Effector CD4-positive, alpha-beta T cell (primary cell): ENCODE data around the gene CARD19.
"Not testable (repeated sequence)": the region's sequence is repeated elsewhere in the genome, so short reads cannot be mapped to it uniquely, and the experiment has no call there.

Experiments
- DNase-seq: peaks from one replicate; pipeline ENCODE4 v3.0.0-alpha.2; 2020

CARD19 gene

GRCh38 chr9:93107825-93108161, 11.8 kb downstream of the CARD19 start:
- DNase-seq: no peak

DNA sequence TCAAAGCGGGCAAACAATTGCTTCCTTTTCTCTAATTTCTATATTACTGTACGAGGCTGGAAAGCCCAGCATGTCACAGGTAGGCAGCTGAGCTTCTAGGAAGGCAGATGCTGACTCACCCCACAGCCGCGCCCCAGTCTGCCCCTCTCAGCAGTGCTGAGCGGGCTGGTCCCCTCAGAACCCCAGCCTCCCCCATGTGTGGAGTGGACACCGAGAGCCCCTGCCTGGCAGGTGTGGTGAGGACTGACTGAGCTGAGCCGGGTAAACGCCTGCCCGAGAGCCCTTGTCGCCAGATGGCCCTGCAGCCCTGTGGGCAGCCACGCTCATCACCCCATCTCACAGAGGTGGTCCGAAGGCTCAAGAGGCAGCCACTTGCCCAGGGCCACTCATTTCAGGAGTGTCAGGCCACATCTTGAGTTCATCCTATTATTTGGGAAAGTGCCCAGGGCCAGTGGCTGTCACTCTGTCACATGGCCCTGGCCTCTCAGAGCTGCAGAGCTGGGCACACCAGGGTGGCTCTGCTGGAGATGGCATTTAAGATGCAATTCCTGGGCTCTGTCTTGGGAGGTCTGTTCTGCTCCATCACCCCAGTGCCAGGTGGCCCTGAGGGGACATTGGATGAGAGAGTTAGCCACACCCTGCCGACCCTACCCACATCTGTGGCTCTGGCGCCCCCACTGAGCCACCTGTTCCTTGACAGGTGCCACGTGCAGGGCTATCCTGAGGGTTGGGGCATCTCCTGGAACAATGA, 12.4 kb downstream of the CARD19 start:
- DNase-seq: no peak

DNA sequence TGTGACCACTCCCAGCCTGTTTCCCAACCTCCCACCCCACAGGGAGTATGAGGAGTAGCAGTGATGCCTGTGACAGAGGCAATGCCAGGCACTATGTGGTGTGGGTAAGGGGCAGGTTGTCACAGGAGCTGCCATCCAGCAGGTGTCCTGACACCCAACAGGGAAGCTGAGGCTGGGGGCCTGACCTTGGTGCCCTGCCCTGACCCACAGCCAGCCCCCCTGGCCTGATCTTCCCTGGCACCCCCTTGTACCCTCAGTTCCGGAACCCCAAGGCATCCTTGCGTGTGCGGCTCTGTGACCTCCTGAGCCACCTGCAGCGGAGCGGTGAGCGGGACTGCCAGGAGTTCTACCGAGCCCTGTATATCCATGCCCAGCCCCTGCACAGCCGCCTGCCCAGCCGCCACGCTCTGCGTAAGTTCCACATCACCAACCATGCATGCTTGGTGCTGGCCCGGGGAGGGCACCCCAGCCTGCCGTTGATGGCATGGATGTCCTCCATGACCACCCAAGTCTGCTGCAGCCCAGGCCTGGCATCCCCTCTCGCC, 14.4 kb downstream of the CARD19 start:
- DNase-seq: no peak

- DNase-seq: no peak
Measured at GRCh38 chr9:93111001-93111370, 15.0 kb downstream of the CARD19 start.

DNA sequence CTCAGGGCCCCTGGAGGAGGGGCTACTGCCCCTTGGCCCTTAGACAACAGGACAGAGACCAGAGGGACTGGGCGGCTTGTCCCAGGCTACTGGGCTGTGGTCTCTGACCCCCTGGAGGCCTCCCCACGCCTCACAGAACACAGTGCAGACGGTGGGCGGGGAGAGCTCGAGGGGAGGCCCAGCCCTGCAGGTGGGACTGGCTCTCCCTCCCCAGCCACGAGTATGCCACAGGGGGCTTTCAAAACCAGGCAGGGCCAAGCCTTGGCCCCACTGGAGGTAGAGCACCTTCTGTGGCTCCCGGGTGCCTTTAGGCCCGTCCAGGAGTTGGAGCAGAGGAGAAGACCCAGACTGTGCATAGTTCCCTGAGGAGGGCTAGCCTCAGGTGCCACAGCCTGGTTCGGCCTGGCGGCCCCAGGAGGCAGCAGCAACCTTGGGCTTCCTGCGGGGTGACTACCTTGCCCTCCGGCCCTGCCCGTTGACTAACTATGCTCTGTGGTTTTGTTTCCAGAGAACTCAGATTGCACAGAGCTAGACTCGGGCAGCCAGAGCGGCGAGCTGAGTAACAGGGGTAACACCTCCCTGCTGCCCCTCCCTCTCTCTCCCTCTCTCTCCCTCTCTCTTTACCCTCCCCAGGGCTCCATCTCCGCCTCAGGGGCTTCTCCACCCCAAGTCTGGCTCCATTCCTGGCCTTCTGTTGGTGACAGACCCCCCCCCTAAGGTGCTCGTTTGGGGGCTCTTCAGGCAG, 15.5 kb downstream of the CARD19 start:
- no peak for DNase-seq

DNA sequence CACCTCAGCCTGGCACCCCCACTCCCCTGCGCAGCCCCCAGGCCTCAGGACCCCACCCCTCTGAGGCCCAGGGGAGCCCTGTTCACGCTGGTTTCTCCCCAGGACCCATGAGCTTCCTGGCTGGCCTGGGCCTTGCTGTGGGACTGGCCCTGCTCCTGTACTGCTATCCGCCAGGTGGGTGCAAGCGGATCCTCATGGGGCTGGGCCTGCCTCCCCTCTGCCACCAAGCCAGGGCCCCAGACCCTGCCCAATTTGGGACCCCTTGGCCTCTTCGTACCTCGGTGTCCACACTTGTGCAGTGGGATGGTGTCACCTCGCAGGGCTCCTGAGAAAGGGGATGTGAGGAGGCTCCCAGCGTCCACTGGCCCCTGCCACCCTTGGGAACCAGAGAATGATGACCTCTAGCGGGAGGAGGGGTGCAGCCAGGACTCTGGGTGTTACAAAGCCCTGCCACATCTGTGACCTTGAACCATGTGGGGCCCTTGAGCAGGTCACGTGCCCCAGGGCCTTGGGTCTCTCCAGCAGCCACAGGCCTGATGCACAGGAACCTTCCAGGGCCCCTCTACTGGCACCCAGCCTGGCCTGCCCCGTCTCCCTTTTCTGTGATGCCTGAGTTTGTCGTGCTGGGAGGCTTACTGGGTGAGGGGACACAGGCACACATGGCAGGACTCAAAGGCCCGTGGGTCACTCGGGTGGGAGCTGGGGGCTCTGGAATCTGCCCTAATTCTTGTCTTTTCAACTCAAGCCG, 16.3 kb downstream of the CARD19 start:
- no peak for DNase-seq

GRCh38 chr9:93112864-93113389, 16.9 kb downstream of the CARD19 start:
- no peak for DNase-seq

GRCh38 chr9:93114169-93114983, 18.4 kb downstream of the CARD19 start:
- no peak for DNase-seq

GRCh38 chr9:93114984-93115335, 18.9 kb downstream of the CARD19 start:
- DNase-seq: no peak

DNA sequence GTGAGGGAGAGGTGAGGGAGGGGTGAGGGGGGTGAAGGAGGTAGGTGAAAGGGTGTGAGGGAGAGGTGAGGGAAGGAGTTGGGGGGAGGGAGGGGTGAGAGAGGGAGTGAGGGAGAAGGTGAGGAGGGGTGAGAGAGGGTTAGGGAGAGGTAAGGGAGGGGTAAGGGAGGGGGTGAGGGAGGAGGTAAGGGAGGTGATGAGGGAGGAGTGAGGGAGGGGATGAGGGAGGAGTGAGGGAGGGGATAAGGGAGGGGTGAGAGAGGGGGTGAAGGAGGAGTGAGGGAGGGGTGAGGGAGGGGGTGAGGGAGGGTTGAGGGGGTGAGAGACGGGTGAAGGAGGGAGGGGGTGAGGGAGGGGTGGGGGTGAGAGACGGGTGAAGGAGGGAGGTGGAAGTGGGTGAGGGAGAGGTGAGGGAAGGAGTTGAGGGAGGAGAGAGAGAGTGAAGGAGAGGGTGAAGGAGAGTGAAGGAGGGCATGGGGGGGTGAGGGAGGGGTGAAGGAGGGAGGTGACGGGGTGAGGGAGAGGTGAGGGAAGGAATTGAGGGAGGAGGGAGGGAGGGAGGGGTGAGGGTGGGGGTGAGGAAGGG, 19.6 kb downstream of the CARD19 start:
- no peak for DNase-seq

DNA sequence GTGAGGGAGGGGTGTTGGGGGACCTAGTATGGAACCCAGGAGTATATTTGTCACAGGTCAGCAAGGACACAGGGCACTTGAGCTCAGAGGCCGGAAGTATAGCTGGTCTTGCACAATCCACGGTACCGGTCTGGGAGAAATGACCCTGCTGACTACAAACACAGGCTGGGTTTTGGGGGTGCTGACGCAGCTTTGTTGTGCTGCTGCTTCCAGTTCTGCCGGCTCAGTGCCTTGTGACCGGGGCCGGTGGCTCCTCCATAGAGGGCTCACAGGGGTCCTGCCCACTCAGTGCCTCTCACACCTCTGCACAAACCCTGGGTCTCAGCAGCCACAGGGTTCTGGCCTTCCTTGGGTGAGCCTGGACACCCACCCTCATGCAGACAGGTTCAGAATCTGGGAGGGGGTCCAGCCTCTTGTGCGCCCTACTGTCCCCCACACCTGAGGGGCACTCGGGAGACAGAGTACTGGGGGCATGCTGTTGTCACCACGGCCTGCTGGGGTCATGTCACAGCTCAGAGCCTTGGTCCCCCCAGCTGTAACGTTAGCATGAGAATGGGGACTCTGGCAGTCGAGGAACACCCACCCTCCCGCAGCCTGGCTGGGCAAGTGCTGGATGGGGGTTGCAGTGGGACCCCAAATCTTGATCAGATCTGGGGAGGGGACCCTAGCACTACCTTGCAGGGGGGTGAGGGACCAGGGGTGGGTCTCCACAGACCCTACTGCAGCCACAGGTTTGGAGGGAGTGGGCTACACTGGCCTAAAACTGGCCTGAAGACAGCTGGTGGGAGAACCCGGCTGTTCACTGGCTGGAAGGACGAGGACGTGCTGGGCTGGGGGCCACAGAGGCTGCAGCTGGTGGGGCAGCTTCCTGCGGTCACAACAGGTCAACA, 20.3 kb downstream of the CARD19 start:
- DNase-seq: no peak

- not testable (repeated sequence) for DNase-seq
Measured at GRCh38 chr9:93117521-93117920, 21.5 kb downstream of the CARD19 start.

DNA sequence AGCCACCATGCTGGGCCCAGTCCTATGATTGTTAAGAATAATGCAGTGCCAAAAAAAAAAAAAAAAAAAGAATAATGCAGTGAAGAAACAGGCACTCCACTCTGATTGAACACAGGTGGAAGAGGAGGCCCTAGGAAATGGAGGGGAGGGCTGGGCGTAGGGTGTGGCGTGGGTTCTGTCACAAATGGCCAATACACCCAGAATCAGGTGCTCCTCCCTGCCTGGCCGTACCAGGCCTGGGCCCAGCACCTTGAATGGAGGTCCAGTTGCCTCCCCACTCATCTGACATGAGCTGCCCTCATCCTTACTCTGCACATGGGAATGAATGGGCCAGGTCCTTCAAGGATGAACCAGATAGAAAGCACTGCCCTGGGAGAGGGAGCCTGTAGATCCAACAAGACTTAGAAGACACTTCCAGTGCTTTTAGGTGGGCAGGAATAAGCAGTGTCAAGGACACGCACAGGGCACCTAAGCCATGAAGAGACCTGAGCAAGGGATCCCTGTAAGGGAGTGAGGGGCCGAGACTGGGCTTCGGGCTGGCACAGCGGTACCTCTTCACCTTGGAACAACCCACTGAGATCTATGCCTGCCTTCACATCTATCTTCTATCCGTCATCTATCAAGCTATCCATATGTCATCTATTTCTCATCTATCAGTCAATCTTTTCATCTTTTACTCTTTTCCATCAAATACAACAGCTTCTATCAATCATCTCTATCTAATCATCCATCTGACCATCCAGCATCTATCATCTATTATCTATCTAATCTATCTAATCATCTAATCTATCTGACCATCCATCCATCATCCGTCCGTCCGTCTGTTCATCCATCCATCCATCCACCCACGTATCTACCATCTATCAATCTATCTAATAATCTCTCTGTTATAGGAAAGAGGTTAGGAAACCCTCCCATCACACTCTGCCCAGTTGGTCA, 22.2 kb downstream of the CARD19 start:
- no peak for DNase-seq

DNA sequence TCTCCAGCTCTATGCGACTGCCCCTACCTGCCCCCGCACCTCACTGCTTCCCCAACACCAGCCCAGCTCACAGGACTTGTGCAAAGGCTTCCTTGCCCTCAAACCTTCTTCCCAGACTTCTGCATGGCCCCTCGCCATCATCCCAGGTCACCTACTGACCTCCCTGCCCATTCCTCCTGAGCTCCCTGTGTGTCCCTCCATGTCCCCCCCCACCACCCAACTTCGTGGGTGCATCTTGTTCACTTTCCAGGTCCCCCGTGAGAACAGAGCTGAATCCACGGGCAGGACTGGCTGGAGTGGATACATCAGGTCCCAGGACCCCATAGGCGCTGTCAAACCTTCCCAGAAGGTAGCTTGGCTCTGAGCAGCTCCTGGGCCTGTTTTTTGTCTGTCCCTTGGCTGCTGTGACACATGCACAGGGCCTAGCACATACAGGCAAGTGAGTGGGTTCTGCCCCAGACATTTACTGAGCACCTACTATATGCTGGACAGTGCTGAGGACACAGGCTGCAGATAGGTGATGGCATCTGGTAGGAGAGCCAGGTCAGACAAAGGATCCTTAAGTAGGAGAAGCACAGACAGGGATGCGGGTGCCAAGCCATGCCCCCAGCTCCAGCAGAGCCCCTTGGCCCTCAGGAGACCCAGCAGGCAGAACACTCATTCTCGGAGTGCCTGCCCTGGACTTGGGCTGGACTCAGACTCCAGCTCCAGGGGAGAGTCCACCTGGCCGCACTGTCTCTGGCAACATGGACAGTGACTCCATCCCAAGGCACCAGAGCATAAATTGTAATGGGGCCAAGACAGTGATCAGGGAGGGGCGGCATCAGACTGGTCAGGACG, 23.1 kb downstream of the CARD19 start:
- DNase-seq: no peak

DNA sequence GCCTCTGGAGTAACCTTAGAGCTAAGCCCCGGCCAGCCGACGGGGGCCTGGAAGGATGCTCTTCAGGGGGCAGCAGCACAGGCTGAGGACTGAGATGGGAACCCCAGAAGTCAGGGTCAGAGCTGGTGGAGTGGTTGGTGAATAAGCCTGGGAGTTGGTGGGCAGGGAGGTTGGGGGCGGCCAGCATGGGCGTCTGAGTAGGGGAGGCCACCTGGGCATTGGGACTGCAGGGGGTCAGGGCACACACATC, 23.6 kb downstream of the CARD19 start:
- DNase-seq: no peak

DNA sequence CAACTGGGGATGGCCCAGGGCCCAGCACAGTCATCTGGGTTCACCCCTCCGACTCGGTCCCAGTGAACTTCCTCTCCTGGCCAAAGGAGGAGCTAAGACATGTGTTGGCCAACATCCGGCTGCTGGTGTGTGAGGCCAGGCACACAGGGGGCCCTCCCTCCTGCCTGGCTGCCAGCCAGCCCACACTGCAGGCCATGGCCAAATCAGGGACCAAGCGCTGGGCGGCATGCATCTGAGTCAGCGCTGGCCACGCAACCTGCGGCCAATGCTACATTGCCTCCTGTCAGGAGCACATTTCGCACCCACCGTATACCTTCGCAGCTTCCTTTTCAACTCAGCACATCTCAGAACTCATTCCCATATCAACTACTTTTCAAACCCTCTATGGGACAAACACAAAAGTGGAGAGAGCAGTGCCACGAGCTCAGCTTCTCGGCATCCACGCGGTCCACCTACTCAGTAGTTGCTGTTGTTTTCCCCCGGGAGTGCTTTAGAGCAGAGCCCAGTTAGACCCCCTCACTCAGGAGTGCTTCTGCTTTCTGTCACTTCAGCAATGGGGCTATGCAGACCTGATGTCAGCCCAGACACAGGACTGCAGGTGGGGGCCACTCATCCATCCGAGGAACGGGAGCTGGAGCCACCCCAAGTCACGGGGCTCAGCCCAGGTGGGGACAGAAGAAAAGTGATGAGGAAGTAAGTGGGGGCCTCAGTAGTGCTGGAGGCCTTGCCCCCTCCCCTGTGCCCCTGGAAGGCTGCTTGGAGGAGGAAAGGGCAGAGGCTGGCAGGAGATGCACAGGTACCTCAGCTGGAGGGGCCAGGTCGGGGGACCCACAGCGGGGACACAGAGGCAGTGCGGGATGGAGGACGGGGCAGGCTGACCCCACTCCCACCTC, 24.2 kb downstream of the CARD19 start:
- DNase-seq: no peak

DNA sequence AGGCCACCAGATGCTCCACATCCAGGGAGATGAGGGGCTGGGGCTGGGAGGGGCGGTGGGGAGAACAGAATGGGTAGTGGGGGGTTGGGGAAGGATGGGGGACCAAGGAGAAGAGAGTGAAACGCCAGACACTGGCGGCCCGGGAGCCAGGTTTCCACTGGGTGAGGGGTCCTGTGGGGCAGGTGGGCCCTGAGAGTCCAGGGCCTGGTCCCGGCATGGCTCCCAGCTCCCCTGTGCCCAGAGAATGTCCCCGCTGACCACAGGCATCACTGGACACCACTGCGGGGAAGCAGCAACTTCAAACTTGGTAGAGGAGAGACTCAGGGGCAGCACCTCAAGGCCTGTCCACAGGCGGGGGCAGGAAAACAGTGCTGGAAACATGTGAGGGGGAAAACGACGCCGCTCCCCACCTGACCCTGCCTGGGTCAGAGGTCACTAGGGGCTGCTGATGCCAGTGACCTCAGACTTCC, 24.9 kb downstream of the CARD19 start:
- no peak for DNase-seq
